Tibial nerve (tissue), 4 donors: ENCODE results near the gene KIAA0586.

Experiments used
- EP300 ChIP-seq, 2 donors: sonication (generic); formaldehyde crosslinking; IDR thresholded peaks; one replicate each; pipeline ENCODE4 v1.6.1; 2017; ENCODE audit warnings: antibody characterized with exemption in 2 of 2, mild to moderate bottlenecking in 1 of 2
- TF ChIP-seq, protein P1 (sequence below), 5 experiments: fragments of 200-600 bp in 3 of 5; fragments of 450-650 bp in 2 of 5; sonication (generic) in 3 of 5; IDR thresholded peaks; one replicate each; pipeline ENCODE4 v1.5.1; 2016 to 2019; ENCODE audit warnings: antibody characterized with exemption in 5 of 5, mild to moderate bottlenecking in 3 of 5, moderate library complexity in 2 of 5

DNA sequence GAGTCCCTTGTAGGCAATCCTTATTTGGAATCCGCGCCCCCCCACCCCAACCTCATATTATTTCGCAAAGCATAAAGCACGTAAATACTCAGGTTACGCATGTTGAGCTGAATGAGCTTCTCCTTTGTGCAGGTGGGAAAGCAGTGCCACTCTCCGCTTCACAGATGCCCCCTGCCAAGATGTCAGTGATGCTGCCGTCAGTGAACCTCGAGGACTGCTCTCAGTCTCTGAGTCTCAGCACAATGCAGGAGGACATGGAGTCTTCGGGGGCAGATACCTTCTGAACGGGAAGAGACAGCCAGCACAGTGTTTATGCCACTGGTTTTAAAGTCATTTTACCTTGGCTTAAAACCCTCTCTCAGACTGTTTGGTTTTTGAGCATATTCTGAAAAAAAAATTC lies 120.1 kb downstream of the KIAA0586 start:
- TF ChIP-seq, protein P1, sequence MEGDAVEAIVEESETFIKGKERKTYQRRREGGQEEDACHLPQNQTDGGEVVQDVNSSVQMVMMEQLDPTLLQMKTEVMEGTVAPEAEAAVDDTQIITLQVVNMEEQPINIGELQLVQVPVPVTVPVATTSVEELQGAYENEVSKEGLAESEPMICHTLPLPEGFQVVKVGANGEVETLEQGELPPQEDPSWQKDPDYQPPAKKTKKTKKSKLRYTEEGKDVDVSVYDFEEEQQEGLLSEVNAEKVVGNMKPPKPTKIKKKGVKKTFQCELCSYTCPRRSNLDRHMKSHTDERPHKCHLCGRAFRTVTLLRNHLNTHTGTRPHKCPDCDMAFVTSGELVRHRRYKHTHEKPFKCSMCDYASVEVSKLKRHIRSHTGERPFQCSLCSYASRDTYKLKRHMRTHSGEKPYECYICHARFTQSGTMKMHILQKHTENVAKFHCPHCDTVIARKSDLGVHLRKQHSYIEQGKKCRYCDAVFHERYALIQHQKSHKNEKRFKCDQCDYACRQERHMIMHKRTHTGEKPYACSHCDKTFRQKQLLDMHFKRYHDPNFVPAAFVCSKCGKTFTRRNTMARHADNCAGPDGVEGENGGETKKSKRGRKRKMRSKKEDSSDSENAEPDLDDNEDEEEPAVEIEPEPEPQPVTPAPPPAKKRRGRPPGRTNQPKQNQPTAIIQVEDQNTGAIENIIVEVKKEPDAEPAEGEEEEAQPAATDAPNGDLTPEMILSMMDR (IDR thresholded peaks at IDR 0.05) = no peak
- no peak for TF ChIP-seq EP300 (IDR thresholded peaks at IDR 0.05)
